Panc1 (cell line): ENCODE data around the gene AHRR. TPM values are rescaled to one million over a fixed set of nuclear protein-coding genes. Genes with fewer than 3 reads are reported as not detected.

Experiments
- ATAC-seq: fragments of 200-7000 bp; cut with Tn5 transposase; 2 replicates; pipeline ENCODE4 v1.9.1; 2020; ENCODE audit warnings: mild to moderate bottlenecking, moderate library complexity
- BruUV-seq: library from RNA; stranded (reverse); fragments of 400-500 nt; replicated peaks from 2 replicates; lab custom pipeline; 2021; lab: Mats Ljungman, UMichigan
- CTCF ChIA-PET: fragments of 300-600 bp; sonication (Branson Sonifier 250); formaldehyde crosslinking; loops from one replicate; lab custom pipeline; 2022; ENCODE audit warnings: antibody characterized with exemption; lab: Charles Lee
- POLR2A ChIA-PET: fragments of 300-600 bp; sonication (Branson Sonifier 250); formaldehyde crosslinking; loops from one replicate; lab custom pipeline; 2022; ENCODE audit warnings: antibody characterized with exemption; lab: Charles Lee
- DNase-seq: peaks from one replicate; pipeline ENCODE4 v3.0.0-alpha.2; 2010; ENCODE audit warnings: low read depth, low spot score
- H3K27ac ChIP-seq: 2 replicates; pipeline ENCODE4 v1.5.1; 2011; ENCODE audit warnings: mild to moderate bottlenecking, low read length, inconsistent platforms
- H3K27me3 ChIP-seq: fragments of 200-500 bp; sonication (Bioruptor generic); 2 replicates; pipeline ENCODE4 v1.6.0; 2014; ENCODE audit warnings: low read length, inconsistent platforms; ENCODE audit not compliant: control insufficient read depth, insufficient read depth
- H3K36me3 ChIP-seq: fragments of 200-500 bp; sonication (Bioruptor generic); 2 replicates; pipeline ENCODE4 v1.5.1; 2014; ENCODE audit warnings: inconsistent platforms, mild to moderate bottlenecking, low read length, moderate library complexity; ENCODE audit not compliant: control insufficient read depth, insufficient read depth
- H3K4me1 ChIP-seq: 2 replicates; pipeline ENCODE4 v1.5.1; 2011; ENCODE audit warnings: inconsistent platforms, mild to moderate bottlenecking, low read length, moderate library complexity; ENCODE audit not compliant: control insufficient read depth, insufficient read depth
- H3K4me3 ChIP-seq, 2 experiments: 2 replicates each; pipeline ENCODE4 v1.5.1; 2011 to 2012; ENCODE audit warnings: low read depth in 2 of 2, low read length in 2 of 2, mild to moderate bottlenecking in 2 of 2, inconsistent platforms in 1 of 2, moderate library complexity in 1 of 2
- H3K9me3 ChIP-seq: fragments of 200-500 bp; sonication (Bioruptor generic); 2 replicates; pipeline ENCODE4 v1.5.1; 2014; ENCODE audit warnings: low read depth, mild to moderate bottlenecking, inconsistent platforms, low read length, moderate library complexity; ENCODE audit not compliant: control insufficient read depth, insufficient read depth
- POLR2AphosphoS5 ChIP-seq: IDR thresholded peaks from 2 replicates; pipeline ENCODE4 v1.6.1; 2012; ENCODE audit warnings: mild to moderate bottlenecking, low read depth, low read length, moderate library complexity
- SIN3A ChIP-seq: IDR thresholded peaks from 2 replicates; pipeline ENCODE4 v1.6.1; 2012; ENCODE audit warnings: low read depth, mild to moderate bottlenecking, low read length, moderate library complexity, borderline replicate concordance; ENCODE audit not compliant: insufficient read depth
- TCF7L2 ChIP-seq: IDR thresholded peaks from 2 replicates; pipeline ENCODE4 v1.6.1; 2011; ENCODE audit warnings: mild to moderate bottlenecking, low read depth, low read length, inconsistent platforms
- in situ Hi-C: cut with HindIII; loops from 2 replicates; pipeline ENCODE4 v1.10.0; 2016; ENCODE audit warnings: low sequenced_read_pairs, low pct_unique_long_range_greater_than_20kb
- intact Hi-C: fragments of 100-400 bp; cut with micrococcal nuclease; formaldehyde crosslinking; loops from one replicate; pipeline ENCODE4 v1.10.0; 2022; ENCODE audit not compliant: unreplicated experiment
- total RNA-seq: library from RNA; stranded (reverse); gene quantifications from one replicate; pipeline ENCODE4 v1.2.1, GENCODE V29; 2021; ENCODE audit not compliant: unreplicated experiment
- TF ChIP-seq, protein P1 (sequence below): fragments of 450-650 bp; IDR thresholded peaks from 2 replicates; pipeline ENCODE4 v1.5.1; 2017; ENCODE audit warnings: mild to moderate bottlenecking
- TF ChIP-seq, protein P2 (sequence below), 2 experiments: IDR thresholded peaks; 2 replicates each; pipeline ENCODE4 v1.6.1; 2011 to 2012; ENCODE audit warnings: low read depth in 2 of 2, control low read depth in 1 of 2, low read length in 1 of 2, mild to moderate bottlenecking in 1 of 2, moderate library complexity in 1 of 2; ENCODE audit not compliant: insufficient read depth in 1 of 2

Gene AHRR
- total RNA-seq, 1 experiment from 2014 or later = 23.6 TPM

DNA sequence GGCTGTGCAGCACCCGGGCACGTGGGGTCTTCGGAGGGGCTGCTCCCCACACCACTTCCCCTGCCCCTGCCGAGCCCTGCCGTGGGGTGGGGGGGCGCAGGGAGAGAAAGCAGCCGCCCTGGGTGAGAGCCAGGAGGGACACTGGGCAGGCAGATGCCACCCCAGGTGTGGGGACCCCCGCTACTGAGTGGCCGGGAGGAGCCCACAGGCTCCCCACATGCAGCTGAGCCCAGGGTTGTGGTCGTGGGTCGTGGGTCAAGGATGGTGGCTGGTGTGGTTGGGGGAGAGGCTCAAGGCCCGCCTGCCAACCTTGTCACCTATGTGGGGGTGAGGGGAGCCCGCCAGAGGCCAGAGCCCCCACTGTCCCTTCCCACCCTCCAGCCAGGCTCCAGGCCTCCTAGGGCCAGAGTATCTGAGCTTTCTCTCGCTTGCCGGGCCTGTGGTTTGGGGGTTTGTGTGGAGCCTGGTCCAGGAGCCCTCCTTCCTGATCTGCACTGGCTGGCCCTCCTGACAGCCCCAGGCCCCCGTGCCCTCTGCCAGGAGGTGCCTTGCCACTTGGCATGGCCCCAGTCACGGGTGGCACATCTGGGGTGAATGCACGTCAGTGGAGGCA is 157.0 kb downstream of the AHRR start:
- in situ Hi-C loops = no loop called here
- POLR2A ChIA-PET = interaction anchor here (0.6 kb wide), 1 partner anchor 24 kb away, joined by 6 read pairs; no protein-coding TSS in a partner anchor

DNA sequence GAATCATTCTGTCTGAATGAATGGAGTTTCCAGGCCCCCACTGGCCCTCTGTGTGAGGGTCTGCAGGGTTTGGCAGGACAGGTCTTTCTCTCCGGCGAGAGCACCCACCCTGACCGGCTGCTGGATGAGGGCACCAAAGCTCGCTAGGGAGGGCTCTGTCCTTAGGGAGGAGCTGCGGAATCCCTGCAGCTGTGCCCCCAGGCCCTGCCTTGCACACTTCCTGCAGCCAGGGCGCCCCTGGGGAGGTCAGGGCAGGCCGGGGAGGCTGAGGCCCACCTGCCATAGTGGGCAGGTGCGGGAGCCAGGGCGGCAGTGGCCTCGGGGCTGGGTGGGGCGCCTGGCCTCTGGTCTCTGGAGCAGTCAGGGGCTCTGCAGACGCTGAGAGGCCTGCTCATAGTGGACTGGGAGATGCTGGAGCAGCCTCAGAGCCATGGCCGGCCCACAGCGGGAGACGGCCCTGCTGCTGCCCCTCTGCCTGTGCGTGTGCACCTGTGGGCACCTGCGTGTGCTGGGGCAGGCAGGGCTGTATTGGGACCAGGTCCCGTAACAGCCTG is 157.5 kb downstream of the AHRR start:
- no peaks in the 10 kb centered on the region for H3K9me3 ChIP-seq
- no peaks in the 10 kb centered on the region for H3K36me3 ChIP-seq
- ChIA-PET POLR2A (interaction anchor here (0.6 kb wide), 1 partner anchor 23 kb away, joined by 6 read pairs; no protein-coding TSS in a partner anchor), CTCF (no interaction called here)
- in situ Hi-C loops = no loop called here
- H3K4me1 ChIP-seq = peaks cover 5% of the 10 kb centered on the region
- BruUV-seq = no TSS peak
- no peak for DNase-seq
- intact Hi-C loops = loop anchor here (10.0 kb wide), 1 partner anchor 136 kb away; the partner anchor contains the start of gene CEP72
- H3K27me3 ChIP-seq = no peaks in the 10 kb centered on the region
- H3K4me3 ChIP-seq = no peak overlapping the region
- ATAC-seq = no peak
- TF ChIP-seq TCF7L2 (no peak), SIN3A (no peak), POLR2AphosphoS5 (no peak)
- TF ChIP-seq, protein P1, sequence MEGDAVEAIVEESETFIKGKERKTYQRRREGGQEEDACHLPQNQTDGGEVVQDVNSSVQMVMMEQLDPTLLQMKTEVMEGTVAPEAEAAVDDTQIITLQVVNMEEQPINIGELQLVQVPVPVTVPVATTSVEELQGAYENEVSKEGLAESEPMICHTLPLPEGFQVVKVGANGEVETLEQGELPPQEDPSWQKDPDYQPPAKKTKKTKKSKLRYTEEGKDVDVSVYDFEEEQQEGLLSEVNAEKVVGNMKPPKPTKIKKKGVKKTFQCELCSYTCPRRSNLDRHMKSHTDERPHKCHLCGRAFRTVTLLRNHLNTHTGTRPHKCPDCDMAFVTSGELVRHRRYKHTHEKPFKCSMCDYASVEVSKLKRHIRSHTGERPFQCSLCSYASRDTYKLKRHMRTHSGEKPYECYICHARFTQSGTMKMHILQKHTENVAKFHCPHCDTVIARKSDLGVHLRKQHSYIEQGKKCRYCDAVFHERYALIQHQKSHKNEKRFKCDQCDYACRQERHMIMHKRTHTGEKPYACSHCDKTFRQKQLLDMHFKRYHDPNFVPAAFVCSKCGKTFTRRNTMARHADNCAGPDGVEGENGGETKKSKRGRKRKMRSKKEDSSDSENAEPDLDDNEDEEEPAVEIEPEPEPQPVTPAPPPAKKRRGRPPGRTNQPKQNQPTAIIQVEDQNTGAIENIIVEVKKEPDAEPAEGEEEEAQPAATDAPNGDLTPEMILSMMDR = no peak
- TF ChIP-seq, protein P2, sequence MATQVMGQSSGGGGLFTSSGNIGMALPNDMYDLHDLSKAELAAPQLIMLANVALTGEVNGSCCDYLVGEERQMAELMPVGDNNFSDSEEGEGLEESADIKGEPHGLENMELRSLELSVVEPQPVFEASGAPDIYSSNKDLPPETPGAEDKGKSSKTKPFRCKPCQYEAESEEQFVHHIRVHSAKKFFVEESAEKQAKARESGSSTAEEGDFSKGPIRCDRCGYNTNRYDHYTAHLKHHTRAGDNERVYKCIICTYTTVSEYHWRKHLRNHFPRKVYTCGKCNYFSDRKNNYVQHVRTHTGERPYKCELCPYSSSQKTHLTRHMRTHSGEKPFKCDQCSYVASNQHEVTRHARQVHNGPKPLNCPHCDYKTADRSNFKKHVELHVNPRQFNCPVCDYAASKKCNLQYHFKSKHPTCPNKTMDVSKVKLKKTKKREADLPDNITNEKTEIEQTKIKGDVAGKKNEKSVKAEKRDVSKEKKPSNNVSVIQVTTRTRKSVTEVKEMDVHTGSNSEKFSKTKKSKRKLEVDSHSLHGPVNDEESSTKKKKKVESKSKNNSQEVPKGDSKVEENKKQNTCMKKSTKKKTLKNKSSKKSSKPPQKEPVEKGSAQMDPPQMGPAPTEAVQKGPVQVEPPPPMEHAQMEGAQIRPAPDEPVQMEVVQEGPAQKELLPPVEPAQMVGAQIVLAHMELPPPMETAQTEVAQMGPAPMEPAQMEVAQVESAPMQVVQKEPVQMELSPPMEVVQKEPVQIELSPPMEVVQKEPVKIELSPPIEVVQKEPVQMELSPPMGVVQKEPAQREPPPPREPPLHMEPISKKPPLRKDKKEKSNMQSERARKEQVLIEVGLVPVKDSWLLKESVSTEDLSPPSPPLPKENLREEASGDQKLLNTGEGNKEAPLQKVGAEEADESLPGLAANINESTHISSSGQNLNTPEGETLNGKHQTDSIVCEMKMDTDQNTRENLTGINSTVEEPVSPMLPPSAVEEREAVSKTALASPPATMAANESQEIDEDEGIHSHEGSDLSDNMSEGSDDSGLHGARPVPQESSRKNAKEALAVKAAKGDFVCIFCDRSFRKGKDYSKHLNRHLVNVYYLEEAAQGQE (IDR thresholded peaks at IDR 0.05; ENCODE audit: insufficient read depth in 1 of 2, low read depth in 2 of 2, low read length in 1 of 2) = no peak
- no peak overlapping the region for H3K27ac ChIP-seq

More for the DNA sequence above, 157.0 kb downstream of the AHRR start:
- Histone ChIP-seq H3K4me1 (peaks cover 5% of the 10 kb centered on the region), H3K4me3 (no peak overlapping the region), H3K27ac (no peak overlapping the region), H3K36me3 (no peaks in the 10 kb centered on the region), H3K27me3 (no peaks in the 10 kb centered on the region), H3K9me3 (no peaks in the 10 kb centered on the region)
- no TSS peak for BruUV-seq
- no peak for ATAC-seq
- CTCF ChIA-PET = no interaction called here
- intact Hi-C loops = loop anchor here (10.0 kb wide), 1 partner anchor 136 kb away; the partner anchor contains the start of gene CEP72
- TF ChIP-seq TCF7L2 = no peak
- TF ChIP-seq, protein P1 = no peak
- TF ChIP-seq SIN3A = no peak
- no peak for TF ChIP-seq POLR2AphosphoS5
- TF ChIP-seq, protein P2 (IDR thresholded peaks at IDR 0.05; ENCODE audit: insufficient read depth in 1 of 2, low read depth in 2 of 2, low read length in 1 of 2) = no peak
- no peak for DNase-seq
